OCI-LY7 (cell line): ENCODE data around the gene SLC18A2.

Experiments used
- EZH2phosphoT487 ChIP-seq: fragments of 200-600 bp; sonication (generic); IDR thresholded peaks from 2 replicates; pipeline ENCODE4 v1.6.1; 2018; ENCODE audit warnings: low read depth, borderline replicate concordance, mild to moderate bottlenecking, mixed run types, antibody characterized with exemption, low read length, moderate library complexity, mixed read lengths
- TF ChIP-seq, protein P1 (sequence below): fragments of 200-600 bp; sonication (generic); conservative IDR thresholded peaks from 2 replicates; pipeline ENCODE4 v1.5.1; 2014; ENCODE audit warnings: mild to moderate bottlenecking, antibody characterized with exemption, low read length, moderate library complexity, mixed read lengths

DNA sequence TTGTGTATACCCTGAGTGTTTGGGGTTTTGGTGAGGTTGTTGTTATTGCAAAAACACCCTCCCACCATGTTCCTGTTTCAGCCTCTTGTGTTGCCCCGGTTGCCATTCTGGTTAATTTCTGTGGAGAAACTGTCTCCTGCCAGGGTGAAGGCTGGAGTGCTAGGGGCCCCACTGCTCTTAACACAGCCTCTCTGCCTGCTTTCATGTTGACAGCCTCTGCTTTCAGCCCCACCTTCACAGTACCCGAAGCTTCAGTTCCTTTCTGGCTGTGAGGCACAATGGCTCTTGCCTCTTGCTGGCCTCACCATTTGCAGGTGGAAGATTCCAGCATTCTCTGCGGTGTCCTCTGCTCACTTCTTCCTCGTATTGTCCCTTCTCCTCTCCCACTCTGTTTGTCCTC is 19.2 kb downstream of the SLC18A2 start:
- no peak for TF ChIP-seq EZH2phosphoT487
- TF ChIP-seq, protein P1, sequence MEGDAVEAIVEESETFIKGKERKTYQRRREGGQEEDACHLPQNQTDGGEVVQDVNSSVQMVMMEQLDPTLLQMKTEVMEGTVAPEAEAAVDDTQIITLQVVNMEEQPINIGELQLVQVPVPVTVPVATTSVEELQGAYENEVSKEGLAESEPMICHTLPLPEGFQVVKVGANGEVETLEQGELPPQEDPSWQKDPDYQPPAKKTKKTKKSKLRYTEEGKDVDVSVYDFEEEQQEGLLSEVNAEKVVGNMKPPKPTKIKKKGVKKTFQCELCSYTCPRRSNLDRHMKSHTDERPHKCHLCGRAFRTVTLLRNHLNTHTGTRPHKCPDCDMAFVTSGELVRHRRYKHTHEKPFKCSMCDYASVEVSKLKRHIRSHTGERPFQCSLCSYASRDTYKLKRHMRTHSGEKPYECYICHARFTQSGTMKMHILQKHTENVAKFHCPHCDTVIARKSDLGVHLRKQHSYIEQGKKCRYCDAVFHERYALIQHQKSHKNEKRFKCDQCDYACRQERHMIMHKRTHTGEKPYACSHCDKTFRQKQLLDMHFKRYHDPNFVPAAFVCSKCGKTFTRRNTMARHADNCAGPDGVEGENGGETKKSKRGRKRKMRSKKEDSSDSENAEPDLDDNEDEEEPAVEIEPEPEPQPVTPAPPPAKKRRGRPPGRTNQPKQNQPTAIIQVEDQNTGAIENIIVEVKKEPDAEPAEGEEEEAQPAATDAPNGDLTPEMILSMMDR = no peak
